Measurements from ENCODE around the gene ARPC5.
A peak's percentile ranks its signal among the peaks of the same experiment; 100 is the strongest.

Gene ARPC5

DNA sequence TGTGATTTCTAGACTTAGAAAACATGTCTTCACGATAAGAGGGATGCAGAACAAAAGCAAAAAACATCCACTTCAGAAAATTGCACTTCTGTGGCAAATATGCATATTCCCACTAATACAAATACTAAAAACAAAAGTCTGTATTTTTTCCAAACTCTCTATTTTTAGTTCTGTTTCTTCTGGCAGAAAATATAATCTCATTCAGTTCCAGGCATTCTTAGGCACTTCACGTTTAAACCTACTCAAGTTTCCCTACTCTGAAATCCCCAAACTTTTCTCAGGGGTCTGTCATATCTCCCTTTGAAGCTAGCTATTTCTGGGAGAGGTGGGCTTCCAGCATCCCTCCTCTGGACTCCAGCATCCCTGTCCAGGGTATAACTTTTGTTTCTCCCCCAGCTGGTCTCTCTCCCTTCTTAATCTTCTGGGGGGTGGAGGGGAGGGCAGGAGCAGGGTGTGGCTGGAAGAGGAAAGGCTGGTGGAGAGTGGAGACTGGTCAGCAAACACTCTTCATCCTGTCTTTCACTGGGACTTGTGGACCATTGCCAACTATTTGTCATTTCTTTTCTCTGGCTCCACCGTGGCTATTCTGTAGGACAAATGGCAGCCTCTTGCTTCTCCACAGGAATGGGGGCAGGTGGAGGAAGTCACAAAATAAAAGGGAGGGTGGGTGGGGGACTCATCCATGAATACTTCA, 25.7 kb downstream of the ARPC5 start:
- DNase-seq, result no peak

DNA sequence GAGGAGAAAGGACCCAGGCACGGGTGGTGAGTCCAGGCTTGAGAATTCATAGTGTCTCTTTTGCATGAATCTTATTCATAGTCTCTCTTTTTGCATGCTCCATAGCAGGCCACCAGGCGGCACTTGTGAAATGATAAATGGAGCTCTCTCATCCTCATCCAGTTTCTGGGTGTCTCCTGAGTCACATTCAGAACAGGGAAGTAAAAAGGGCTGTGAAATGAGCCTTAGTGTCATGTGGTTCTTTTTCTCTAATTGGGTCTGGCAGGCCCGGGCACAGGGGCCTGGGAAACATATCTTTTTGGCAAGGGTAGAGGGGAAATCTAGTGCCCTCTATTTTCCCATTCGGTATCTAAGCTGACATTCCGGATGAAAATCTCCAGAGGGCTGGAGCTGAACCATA, 26.3 kb downstream of the ARPC5 start:
- DNase-seq, result peak; percentile 78

DNA sequence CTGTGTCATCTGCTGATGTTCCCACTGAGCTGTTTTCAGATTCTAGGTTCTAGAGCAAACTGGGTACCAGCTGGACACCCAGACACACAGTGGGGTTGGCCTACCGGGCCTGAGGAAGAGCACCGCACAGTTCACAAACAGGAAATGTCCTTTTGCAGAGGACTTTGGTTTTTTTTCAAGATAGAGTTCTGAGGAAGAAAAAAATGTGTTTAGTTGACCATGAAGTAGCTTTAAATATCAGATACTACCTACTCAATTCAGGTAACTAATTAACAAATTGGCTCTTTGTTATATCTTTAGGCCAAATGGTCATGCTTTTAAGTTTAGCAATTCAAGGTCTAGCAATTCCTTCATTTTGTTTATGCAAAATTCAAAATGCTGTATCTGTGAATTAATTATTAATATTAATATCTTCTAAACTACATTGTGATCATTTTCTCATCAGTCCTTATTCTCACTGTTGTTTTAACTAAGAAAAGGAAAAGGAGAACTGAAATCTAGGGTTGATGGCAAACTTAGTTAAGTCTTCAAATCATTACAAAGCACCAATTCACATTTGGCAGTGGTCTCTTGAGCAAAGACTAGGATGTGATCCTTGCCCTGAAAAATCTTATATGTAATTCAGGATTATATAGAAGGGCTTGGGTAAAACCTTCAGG, 28.1 kb downstream of the ARPC5 start:
- no peak for DNase-seq

DNA sequence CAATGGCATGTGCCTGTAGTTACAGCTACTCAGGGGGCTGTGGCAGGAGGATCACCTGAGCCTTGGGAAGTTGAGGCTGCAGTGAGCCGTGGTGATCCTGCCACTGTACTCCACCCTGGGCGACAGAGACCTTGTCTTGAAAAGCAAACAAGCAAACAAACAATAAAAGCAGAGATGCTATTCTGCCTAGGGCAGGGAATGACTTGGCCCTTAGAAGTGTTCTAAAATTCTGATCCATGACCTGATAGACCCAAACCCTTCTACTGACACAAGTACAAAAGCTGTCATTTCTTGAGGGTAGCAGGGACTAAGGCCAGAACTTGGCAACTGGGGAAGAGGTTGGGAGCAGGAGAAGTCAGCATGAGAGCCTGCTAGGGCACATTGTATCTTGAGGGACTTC, 29.7 kb downstream of the ARPC5 start:
- no peak for DNase-seq

DNA sequence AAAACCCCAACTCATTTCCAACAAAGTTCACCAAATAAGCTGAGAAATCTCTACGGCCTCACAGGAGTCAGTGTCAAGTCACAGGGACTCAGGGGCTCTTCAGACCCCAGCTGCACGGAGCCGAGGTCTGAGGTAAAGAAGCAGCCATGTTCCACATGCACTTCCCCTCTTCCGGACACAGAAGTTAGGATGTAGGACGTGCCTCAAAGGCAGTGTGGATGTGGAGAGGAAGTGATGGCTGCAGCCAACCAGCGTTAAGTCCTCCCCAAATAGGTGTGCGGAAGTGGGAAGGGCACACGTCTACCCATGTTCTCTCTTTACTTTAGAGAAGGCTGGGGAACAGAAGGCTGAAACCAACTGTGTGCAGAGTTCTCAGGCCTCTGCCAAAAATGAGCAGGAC, 30.8 kb downstream of the ARPC5 start:
- no peak for DNase-seq

DNA sequence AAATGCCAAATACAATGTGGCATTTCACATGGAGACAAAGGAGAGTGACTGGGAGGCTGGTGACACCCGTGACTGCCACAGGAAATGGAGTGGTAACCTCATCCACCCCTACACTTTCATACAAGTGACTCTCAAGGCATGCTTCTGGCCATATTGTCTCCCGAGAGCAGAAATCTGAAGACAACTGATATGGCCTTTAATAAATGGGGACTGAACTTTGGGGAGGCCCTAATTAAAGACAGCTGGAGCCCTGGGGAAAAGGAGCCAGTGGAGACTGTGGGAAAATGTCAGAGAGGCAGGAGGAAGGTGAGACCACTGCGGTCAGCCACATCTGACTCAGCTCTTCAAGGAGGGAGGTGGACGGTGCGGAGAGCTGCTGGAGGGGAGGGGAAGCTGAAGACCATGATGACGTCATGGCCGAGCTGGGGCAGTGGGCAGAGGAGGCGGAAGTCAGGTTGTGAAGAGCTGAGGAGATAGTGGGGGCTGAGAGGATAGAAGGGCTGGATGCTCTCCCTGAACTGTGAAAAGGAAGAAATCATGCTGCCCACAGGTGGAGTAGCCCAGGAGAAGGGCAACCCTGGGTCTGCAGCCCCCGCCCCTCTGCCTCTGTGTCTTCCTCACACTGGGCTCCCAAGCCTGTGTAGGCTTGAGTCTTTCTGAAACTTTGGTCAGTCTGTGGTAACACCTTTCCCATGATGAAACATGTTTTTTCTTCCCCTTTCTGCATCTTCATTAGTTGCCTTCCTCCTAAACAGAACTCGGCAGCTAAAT, 31.4 kb downstream of the ARPC5 start:
- DNase-seq, result peak; percentile 50

DNA sequence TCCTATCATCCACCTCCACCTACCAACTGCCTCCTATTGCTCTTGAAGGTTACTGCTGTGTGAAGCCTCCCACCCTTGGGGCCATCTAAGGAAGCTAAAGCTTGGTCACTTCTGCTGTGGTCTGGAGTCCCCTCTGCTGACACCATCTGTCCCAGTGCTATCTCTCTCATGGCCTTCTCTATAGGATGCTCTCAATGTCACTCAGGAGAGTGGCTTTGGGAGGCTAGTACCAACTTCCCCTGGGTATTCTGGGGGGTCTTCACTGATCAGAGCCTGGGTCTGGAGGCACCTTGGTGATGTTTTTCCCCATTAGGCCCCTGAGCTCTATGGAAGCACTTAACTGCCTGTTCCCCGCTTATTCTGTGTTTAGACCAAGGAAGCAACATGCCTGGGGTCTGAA, 33.1 kb downstream of the ARPC5 start:
- DNase-seq, result no peak

DNA sequence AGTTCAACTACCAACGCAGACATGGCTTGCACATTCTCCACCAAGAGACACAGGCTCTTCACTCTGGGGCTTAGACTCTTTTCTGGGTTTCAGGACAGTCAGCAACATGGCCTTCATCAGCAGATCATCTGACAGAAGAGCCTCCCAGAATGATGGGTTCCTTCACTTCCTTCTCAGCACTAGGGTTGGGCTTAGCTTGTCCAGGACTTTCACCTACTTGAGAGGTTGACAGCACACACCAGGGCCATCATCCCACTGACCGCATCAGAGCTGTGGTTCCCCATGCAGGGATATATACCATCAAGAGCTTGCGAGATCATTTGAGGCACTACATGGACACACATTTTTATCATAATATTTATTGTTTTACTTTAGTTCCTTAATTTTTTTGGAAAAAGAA, 34.9 kb downstream of the ARPC5 start:
- no peak for DNase-seq

DNA sequence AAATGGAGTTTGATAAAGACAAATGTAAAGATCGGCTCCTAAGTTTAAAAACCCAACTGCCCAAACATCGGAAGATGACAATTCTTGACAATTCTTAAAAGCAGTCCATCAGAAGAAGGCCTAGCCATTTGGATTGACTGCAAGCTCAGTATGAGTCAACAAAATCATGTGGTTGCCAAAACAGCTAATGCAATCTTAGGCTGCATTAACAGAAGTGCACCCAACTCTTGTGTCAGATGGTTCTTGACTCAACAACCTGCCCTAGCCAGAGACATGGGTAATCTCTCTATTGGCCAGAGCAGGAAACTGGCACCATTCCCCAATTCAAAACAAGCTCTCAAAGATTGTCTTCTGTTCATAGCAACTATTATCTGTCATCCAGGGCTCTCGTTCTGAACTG, 35.4 kb downstream of the ARPC5 start:
- no peak for DNase-seq

DNA sequence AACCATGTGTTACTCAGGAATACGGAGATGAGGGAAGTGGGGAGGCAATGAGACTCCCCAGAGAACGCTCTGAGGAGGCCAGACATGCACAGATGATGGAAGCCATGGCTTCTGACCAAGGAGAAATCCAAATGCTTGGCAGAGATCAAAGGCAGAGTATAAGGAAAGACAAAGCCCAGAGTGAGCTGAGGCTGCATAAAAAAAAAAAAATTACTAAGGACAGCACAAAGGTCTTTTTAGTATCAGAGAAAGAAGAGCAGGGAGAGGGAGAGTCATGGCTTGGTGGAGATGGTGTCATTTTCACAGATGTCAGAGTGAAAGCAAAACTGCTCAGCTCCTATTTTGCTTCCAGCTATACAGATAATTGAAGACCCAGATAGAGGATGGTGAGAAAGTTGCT, 37.2 kb downstream of the ARPC5 start:
- DNase-seq, result no peak

DNA sequence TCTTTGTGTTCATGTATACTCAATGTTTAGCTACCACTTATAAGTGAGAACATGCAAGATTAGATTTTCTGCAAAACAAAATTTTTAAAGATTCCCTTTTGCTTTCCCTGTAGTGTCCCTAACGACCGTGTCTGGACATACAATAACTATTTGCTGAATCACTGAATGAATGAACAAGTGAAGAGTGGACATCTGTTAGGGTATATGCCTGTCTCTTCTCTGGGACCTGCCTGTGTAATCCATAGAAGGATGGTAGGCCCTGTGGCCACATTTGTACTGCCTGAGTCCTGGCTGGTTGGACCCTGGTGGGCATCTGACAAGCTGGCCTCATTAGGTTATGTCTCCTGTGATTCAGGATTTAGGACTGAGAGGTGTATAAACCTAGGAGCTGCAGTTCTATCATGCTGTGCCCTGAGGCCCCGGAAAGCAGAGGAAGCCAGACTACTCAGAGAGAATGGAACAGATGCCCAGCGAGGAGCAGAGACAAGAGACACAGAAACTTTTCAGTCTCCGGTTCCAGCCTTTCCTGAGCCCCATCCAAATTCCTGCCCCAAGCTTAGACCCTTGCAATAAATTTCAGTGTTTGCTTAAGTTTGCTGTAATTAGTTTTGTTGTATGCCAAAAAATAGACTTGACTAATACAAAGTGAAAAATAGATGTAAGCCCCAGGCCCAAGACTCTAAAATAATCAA, 37.8 kb downstream of the ARPC5 start:
- DNase-seq, result no peak

DNA sequence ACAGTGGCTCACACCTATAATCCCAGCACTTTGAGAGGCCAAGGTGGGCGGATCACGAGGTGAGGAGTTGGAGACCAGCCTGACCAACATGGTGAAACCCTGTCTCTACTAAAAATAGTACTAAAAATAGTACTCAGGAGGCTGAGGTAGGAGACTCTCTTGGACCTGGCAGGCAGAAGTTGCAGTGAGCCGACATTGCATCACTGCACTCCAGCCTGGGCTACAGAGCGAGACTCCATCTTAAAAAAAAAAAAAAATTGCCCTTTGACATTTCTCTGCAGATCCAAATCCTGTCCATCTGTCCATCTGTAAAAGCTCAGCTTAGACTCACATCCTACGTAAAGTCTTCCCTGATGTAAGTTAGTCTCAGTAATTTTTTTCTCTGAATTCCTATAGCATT, 39.1 kb downstream of the ARPC5 start:
- DNase-seq, result no peak

DNA sequence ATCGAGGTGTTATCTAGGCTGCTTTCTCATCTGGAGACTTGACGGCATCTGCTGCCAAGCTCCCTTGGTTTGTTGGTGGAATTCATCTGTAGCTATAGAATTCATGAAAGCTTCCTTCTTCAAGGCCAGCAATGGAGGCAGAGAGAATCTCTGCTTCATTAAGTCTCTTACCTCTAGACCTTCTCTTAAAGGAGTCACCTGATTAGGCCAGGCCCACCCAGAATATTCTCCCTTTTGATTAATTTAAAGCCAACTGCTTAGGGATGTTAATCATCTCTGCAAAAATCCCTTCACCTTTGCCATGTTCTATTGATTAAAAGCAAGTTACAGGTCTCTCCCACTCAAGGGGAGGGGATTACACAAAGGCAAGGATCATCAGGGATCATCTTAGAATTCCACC, 40.0 kb downstream of the ARPC5 start:
- no peak for DNase-seq

DNA sequence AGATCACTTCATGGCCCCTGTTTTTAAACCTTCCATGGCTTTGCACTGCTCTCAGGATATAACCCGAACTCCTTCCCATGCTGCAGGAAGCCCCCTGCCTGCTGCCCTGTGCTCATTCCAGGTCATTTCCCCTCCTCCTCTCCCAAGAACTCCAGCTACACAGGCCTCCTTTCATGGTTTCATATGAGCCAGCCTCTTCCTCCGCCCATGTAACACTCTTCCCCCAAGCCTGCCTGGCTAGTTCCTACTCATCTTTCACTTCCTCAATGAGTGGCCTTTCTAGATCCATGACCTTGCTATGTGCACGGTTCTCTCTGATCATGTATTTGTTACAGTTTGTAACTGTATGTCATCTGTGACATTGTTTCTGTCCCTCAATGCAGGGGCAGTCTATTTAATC, 42.2 kb downstream of the ARPC5 start:
- no peak for DNase-seq

DNA sequence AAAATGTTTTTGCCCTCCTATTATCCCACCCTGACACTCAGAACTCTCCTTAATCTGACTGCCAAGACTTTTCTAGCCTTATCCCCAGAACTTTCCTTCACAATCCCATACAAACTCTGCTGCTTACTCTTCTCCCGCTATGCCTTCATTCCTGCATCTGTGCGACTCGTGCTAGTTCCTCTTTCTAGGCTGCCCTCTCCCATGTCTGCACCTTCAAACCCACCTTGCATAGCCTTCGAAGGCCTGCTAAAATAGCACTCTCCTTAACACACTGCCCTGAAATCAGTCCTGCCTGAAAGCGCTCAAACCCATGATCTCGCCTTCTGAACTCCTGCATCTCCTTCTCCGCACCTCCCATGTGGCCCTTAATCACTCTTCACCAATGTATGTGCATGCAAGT, 42.9 kb downstream of the ARPC5 start:
- DNase-seq, result no peak

DNA sequence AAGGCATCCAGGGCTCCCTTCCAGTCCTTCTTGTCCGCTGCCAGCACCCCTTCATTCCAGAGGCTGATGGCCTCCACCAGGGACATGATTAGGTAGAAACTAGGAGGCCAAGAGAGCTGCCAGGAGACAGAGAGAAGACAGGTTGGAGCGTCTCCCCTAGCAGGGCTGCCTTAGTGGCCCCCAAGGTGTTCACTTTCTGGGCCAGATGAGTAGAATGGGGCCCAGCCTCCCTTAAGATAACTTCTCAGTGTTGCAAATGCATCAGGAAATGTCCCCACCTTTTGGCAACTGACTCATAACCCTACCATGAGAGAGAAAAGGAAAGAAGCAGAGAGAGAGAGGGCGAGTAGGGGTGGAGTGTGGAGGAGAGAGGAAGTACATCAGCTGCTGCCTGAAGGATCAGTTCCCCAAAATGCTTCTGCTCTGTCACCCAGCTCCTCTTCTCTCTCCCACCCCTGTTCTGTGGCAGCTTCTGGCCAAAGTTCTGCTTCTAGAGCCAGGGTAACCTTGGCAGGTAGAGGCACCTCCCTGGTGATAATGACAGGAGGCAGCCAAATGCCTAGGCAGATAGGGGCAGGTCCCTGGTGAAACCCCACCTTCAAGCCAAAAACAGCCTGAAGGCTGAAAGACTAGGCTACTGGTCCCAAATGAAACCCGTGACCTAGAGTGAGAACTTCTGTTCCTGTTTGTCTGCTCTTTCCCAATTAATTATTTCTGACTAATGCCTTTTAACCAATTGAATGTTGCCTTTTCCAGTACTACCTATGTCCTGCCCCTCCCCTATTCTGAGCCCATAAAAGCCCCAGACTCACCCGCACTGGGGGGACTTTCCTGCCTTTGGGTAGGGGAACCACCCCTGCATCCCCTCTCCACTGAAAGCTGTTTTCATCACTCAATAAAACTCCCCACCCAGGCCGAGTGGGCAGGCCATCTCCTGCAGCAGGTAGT, 45.1 kb downstream of the ARPC5 start, which contains the start of gene NCF2:
TSS of gene NCF2 (minus strand) at position 216 of the 948 bp plus-strand sequence. CDS start at position 86, 130 bp downstream.
- DNase-seq, result no peak

DNA sequence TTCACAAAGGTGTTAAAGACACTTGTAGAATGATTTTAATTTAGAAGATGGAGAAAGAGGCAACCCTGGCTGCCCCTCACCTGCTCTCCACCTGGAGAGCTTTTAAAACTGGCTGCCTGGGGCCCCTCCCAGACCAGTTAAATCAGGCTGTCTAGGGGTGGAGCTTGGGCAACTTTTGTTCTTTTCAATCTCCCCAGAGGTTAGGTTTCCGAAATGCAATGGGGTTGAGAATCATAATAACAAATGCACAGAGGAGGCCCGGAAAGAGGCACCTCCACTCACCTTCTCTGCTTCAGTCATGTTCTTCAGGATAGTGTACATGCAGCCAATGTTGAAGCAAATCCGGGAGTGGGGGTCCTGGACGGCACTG, 45.7 kb downstream of the ARPC5 start:
- no peak for DNase-seq

DNA sequence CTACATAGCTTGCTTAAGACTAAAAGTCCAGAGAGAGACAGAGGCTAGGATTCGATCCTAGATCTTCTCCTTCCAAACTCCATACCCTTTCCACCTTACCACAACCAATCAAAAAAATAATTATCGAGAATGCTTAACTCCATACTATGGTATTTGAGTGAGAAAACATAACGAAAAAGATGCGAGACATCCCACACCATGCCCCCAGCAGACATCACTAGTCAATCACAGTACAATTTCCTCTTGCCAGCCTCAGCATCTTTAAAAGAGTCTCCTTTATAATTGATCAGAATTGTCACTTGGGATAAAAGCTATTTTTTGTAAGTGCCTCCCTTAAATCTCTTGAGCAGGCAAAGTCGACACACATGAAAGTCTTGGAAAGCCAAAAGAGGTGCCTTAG, 46.2 kb downstream of the ARPC5 start:
- DNase-seq, result no peak

DNA sequence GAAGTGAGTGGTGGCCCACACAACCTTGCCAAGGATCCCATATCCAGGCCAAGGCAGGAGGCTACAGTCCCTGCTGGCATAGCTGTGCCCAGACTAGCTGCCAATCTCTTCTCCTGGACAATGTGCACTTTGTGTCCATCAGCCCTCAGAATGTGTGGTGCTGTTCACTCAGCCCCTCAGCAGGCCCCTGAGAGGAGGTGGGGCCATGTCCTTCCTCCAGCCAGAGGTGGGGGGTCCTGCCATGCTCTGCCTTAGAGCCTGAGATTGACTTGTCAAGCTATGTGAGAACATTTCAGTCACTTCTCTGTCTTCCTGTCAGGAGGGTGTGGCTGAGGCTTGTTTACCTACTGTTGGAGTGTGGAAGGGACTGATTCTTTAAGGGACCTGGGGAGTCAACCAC, 46.8 kb downstream of the ARPC5 start:
- no peak for DNase-seq

DNA sequence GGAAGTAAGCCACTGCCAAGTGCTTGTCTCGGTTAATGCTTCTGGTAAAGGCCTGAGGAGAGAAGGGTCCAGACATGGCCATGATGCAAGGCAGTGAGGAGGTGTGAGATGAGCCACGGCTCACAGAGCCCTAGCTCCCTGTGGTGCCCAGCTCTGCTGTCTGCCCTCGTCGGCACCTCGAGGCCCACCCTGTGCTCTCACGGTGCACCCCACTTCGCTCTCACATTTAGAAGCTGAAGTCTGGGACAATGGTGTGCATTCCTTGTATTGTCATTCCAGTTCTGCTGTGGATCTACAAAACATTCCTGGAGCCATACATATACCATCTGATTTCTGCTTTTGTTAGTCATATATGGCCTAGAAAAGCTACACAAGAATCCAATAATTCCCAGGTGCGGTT, 48.7 kb downstream of the ARPC5 start:
- no peak for DNase-seq

DNA sequence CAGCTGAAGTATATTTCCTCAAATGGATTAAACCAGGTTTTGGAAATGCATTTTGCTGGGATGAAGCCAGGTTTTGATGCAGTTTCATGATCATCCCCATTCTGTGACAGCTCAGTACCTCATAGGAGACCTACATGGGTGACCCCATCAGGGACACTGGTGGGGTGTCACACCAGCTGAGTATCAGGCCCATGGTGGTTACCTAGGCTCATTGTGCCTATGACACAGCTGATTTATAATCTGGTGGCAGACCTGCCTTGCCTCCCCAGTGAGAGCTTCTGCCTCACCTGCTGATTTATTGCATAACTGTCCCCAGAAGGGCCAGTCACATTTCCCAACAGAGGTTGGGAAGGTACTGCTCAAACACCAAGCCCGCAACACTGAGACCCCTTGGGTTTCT, 49.1 kb downstream of the ARPC5 start:
- no peak for DNase-seq

DNA sequence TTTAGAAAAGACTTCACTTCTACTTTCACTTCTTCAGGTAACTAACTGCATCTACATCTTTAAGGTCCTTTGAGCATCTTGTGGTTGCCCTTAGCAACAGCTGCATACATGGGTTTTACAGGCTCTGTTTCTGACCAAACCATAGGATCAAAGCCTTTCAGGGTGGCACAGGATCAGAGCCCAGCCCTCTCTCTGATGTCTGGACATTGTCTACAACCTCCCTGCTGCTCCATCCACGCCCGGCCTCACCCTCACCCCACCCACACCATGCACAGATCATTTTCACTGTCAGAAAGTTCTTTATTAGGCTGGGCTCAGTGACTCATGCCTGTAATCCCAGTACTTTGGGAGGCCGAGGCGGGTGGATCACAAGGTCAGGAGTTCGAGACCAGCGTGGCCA, 50.5 kb downstream of the ARPC5 start:
- no peak for DNase-seq
